ENCODE results near the gene CCL23. TPM values are rescaled to one million over a fixed set of nuclear protein-coding genes. Genes with fewer than 3 reads are reported as not detected.

Gene CCL23
- polyA plus RNA-seq, 1 donor from 2014 or later = not detected

GRCh38 chr17:35981908-35982330 is 35.9 kb downstream of the CCL23 start:
- H3K4me2 ChIP-seq (ENCODE audit: low read length) = no peak overlapping the region

GRCh38 chr17:35981246-35981645 is 36.5 kb downstream of the CCL23 start, which contains the start of gene CCL16:
Gene CCL16 (minus strand): TSS chr17:35981497. CDS start chr17:35981420, 77 bp downstream.
- no peak within 1 kb of the TSS for H3K9ac ChIP-seq (ENCODE audit: low read length)
- no peaks in the 10 kb centered on the region for H3K9me3 ChIP-seq (ENCODE audit: low read length)
- no peak within 1 kb of the TSS for H3K4me2 ChIP-seq (ENCODE audit: low read length)
- H3K79me2 ChIP-seq (replicated peaks; ENCODE audit: insufficient read depth, low read length) = no peaks in the 10 kb centered on the region
- no peak within 1 kb of the TSS for H2AFZ ChIP-seq (ENCODE audit: low read depth, low read length)
- H3K27me3 ChIP-seq (ENCODE audit: insufficient read depth, low read depth, low read length) = no peaks in the 10 kb centered on the region
- no peaks in the 10 kb centered on the region for H3F3A ChIP-seq (ENCODE audit: insufficient read depth, low read length, poor library complexity, severe bottlenecking)
- TF ChIP-seq REST (IDR thresholded peaks at IDR 0.05; ENCODE audit: borderline replicate concordance) = no peak
- TF ChIP-seq POLR2AphosphoS5 (IDR thresholded peaks at IDR 0.05) = no peak
- no peak for TF ChIP-seq SMC3 (conservative IDR thresholded peaks at IDR 0.05; ENCODE audit: poor library complexity)
- TF ChIP-seq EZH2 (IDR thresholded peaks at IDR 0.05; ENCODE audit: borderline replicate concordance, insufficient read depth, low read length, poor library complexity, severe bottlenecking) = no peak
- no peak for TF ChIP-seq MXI1 (conservative IDR thresholded peaks at IDR 0.05; ENCODE audit: poor library complexity, severe bottlenecking)
- TF ChIP-seq EP300 (conservative IDR thresholded peaks at IDR 0.05; ENCODE audit: poor library complexity, severe bottlenecking) = no peak
- H3K9me2 ChIP-seq (ENCODE audit: insufficient read depth, low read length) = no peaks in the 10 kb centered on the region
- no peaks in the 10 kb centered on the region for H4K20me1 ChIP-seq (ENCODE audit: insufficient read depth)
- H3K4me3 ChIP-seq (ENCODE audit: low read length) = no peak within 1 kb of the TSS
- no peak within 1 kb of the TSS for H3K27ac ChIP-seq (ENCODE audit: low read length)
- H3K36me3 ChIP-seq (ENCODE audit: insufficient read depth, low read length) = no peaks in the 10 kb centered on the region

More at GRCh38 chr17:35981908-35982330, 35.9 kb downstream of the CCL23 start:
- H3F3A ChIP-seq (ENCODE audit: insufficient read depth, low read length, poor library complexity, severe bottlenecking) = no peaks in the 10 kb centered on the region
- no peaks in the 10 kb centered on the region for H3K9me3 ChIP-seq (ENCODE audit: low read length)
- no peak overlapping the region for H3K4me3 ChIP-seq (ENCODE audit: low read length)
- no peaks in the 10 kb centered on the region for H4K20me1 ChIP-seq (ENCODE audit: insufficient read depth)
- H3K9me2 ChIP-seq (ENCODE audit: insufficient read depth, low read length) = no peaks in the 10 kb centered on the region
- no peaks in the 10 kb centered on the region for H3K36me3 ChIP-seq (ENCODE audit: insufficient read depth, low read length)
- no peaks in the 10 kb centered on the region for H3K27me3 ChIP-seq (ENCODE audit: insufficient read depth, low read depth, low read length)
- no peak overlapping the region for H3K27ac ChIP-seq (ENCODE audit: low read length)
- H2AFZ ChIP-seq (ENCODE audit: low read depth, low read length) = no peak overlapping the region
- no peak overlapping the region for H3K9ac ChIP-seq (ENCODE audit: low read length)
- TF ChIP-seq REST (IDR thresholded peaks at IDR 0.05; ENCODE audit: borderline replicate concordance) = no peak
- TF ChIP-seq EZH2 (IDR thresholded peaks at IDR 0.05; ENCODE audit: borderline replicate concordance, insufficient read depth, low read length, poor library complexity, severe bottlenecking) = no peak
- TF ChIP-seq TAF1 (IDR thresholded peaks at IDR 0.05; ENCODE audit: low read depth) = no peak
- no peak for TF ChIP-seq POLR2AphosphoS5 (IDR thresholded peaks at IDR 0.05)
- TF ChIP-seq RAD21 (conservative IDR thresholded peaks at IDR 0.05) = no peak
- TF ChIP-seq EP300 (conservative IDR thresholded peaks at IDR 0.05; ENCODE audit: poor library complexity, severe bottlenecking) = no peak
- no peak for TF ChIP-seq MXI1 (conservative IDR thresholded peaks at IDR 0.05; ENCODE audit: poor library complexity, severe bottlenecking)
- TF ChIP-seq CTCF (IDR thresholded peaks at IDR 0.05; ENCODE audit: poor library complexity, severe bottlenecking) = no peak
- no peak for TF ChIP-seq SMC3 (conservative IDR thresholded peaks at IDR 0.05; ENCODE audit: poor library complexity)
- no peaks in the 10 kb centered on the region for H3K79me2 ChIP-seq (replicated peaks; ENCODE audit: insufficient read depth, low read length)

Data from neural cell (in vitro differentiated cells).